ENCODE data around the gene SCN10A. TPM values are rescaled to one million over a fixed set of nuclear protein-coding genes. Genes with fewer than 3 reads are reported as not detected.

SCN10A gene
- total and polyA plus RNA-seq, 3 donors from 2014 or later = 0.19 to 0.53 (median 0.24) TPM

DNA sequence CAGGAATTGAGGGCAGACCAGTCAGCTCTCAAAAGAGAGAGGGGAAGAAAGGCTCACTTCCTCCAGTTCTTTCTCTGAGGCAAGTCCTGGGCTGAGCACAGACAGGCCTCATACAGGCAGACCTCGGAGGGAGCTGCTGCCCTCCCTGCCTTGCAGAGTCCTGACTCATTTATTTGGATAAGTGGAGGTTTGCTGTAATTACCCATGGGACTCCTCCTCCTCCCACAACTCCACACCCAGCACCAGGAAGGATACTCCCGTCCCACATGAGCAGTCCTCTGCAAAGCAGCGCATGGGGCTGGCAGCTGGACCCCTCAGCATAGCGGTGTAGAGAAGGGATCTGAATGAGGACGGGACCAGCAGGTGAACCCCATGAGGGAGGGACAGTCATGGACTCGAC is 13.4 kb upstream of the SCN10A start:
- TF ChIP-seq, protein P1, sequence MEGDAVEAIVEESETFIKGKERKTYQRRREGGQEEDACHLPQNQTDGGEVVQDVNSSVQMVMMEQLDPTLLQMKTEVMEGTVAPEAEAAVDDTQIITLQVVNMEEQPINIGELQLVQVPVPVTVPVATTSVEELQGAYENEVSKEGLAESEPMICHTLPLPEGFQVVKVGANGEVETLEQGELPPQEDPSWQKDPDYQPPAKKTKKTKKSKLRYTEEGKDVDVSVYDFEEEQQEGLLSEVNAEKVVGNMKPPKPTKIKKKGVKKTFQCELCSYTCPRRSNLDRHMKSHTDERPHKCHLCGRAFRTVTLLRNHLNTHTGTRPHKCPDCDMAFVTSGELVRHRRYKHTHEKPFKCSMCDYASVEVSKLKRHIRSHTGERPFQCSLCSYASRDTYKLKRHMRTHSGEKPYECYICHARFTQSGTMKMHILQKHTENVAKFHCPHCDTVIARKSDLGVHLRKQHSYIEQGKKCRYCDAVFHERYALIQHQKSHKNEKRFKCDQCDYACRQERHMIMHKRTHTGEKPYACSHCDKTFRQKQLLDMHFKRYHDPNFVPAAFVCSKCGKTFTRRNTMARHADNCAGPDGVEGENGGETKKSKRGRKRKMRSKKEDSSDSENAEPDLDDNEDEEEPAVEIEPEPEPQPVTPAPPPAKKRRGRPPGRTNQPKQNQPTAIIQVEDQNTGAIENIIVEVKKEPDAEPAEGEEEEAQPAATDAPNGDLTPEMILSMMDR (IDR thresholded peaks at IDR 0.05) = no peak
- TF ChIP-seq POLR2A (IDR thresholded peaks at IDR 0.05) = no peak
- H3K4me1 ChIP-seq = no peaks in the 10 kb centered on the region
- H3K27ac ChIP-seq = no peak overlapping the region
- intact Hi-C loops (cut with DNase I; ENCODE audit: low total_unique reads) = no loop called here
- H3K9me3 ChIP-seq = no peaks in the 10 kb centered on the region
- H3K36me3 ChIP-seq (ENCODE audit: low read depth, missing control alignments) = no peaks in the 10 kb centered on the region
- 47 to 50% methylated on average over 4 to 6 of the region's 6 CpGs for WGBS, 2 donors
- DNase-seq = no peak
- H3K4me3 ChIP-seq = no peak overlapping the region
- H3K27me3 ChIP-seq = no peaks in the 10 kb centered on the region

GRCh38 chr3:38828681-38829080 is 12.7 kb upstream of the SCN10A start:
- WGBS, 2 donors = 90 to 100% methylated on average over 2 to 4 of the region's 4 CpGs
- Histone ChIP-seq H3K27me3 (no peaks in the 10 kb centered on the region), H3K9me3 (no peaks in the 10 kb centered on the region), H3K4me3 (no peak overlapping the region), H3K36me3 (ENCODE audit: low read depth, missing control alignments) (no peaks in the 10 kb centered on the region), H3K27ac (no peak overlapping the region), H3K4me1 (no peaks in the 10 kb centered on the region)
- DNase-seq = no peak
- TF ChIP-seq, protein P1 (IDR thresholded peaks at IDR 0.05) = no peak
- TF ChIP-seq POLR2A (IDR thresholded peaks at IDR 0.05) = no peak
- intact Hi-C loops (cut with DNase I; ENCODE audit: low total_unique reads) = no loop called here

GRCh38 chr3:38827791-38828190 is 11.8 kb upstream of the SCN10A start:
- no peak for DNase-seq
- intact Hi-C loops (cut with DNase I; ENCODE audit: low total_unique reads) = no loop called here
- Histone ChIP-seq H3K27me3 (no peaks in the 10 kb centered on the region), H3K36me3 (ENCODE audit: low read depth, missing control alignments) (no peaks in the 10 kb centered on the region), H3K9me3 (no peaks in the 10 kb centered on the region), H3K27ac (no peak overlapping the region), H3K4me3 (no peak overlapping the region), H3K4me1 (no peaks in the 10 kb centered on the region)
- no peak for TF ChIP-seq POLR2A (IDR thresholded peaks at IDR 0.05)
- TF ChIP-seq, protein P1 (IDR thresholded peaks at IDR 0.05) = no peak

DNA sequence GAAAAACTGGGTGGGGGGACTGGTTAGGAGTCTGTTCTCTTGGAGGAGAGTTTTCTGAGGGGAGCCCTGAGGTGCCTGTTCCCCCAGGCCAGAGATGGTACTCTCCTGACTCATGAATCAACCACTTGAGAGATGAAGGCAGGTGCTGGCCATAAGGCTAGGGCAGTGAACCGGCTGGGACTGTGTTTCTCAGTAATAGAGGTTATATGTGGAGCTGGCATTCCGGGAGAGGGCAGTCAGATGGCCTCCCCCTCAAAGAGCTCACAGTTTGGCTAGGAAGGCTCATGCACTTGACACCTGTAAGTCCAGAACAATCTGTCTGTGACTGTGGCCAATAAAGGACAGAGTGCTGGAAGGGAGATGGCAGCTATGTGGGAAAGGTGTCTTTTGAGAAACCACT is 10.0 kb upstream of the SCN10A start:
- H3K36me3 ChIP-seq (ENCODE audit: low read depth, missing control alignments) = no peaks in the 10 kb centered on the region
- intact Hi-C loops (cut with DNase I; ENCODE audit: low total_unique reads) = no loop called here
- no peaks in the 10 kb centered on the region for H3K4me1 ChIP-seq
- H3K27me3 ChIP-seq = no peaks in the 10 kb centered on the region
- H3K4me3 ChIP-seq = no peak overlapping the region
- no peak for DNase-seq
- no peaks in the 10 kb centered on the region for H3K9me3 ChIP-seq
- H3K27ac ChIP-seq = no peak overlapping the region
- 74 to 84% methylated on average over 2 of the region's 2 CpGs for WGBS, 2 donors
- TF ChIP-seq POLR2A (IDR thresholded peaks at IDR 0.05) = no peak
- TF ChIP-seq, protein P1 (IDR thresholded peaks at IDR 0.05) = no peak

- TF ChIP-seq, protein P1 (IDR thresholded peaks at IDR 0.05) = no peak
- TF ChIP-seq POLR2A (IDR thresholded peaks at IDR 0.05) = no peak
- Histone ChIP-seq H3K4me3 (no peak overlapping the region), H3K27ac (no peak overlapping the region), H3K27me3 (no peaks in the 10 kb centered on the region), H3K4me1 (no peaks in the 10 kb centered on the region), H3K36me3 (ENCODE audit: low read depth, missing control alignments) (no peaks in the 10 kb centered on the region), H3K9me3 (no peaks in the 10 kb centered on the region)
- no peak for DNase-seq
- intact Hi-C loops (cut with DNase I; ENCODE audit: low total_unique reads) = no loop called here
- WGBS, 2 donors = 75% methylated on average over 4 of the region's 4 CpGs
These were observed 8.3 kb upstream of the SCN10A start for GRCh38 chr3:38824349-38824748.
